A673 (cell line): ENCODE results near the gene RASA3. TPM values are rescaled to one million over a fixed set of nuclear protein-coding genes. Genes with fewer than 3 reads are reported as not detected.

Experiments
- BruUV-seq: library from RNA; stranded (reverse); fragments of 400-500 nt; replicated peaks from 2 replicates; lab custom pipeline; 2021; lab: Mats Ljungman, UMichigan
- CTCF ChIA-PET: fragments of 300-600 bp; sonication (Branson Sonifier 250); formaldehyde crosslinking; loops from one replicate; lab custom pipeline; 2022; ENCODE audit warnings: antibody characterized with exemption; lab: Charles Lee
- POLR2A ChIA-PET: fragments of 300-600 bp; sonication (Branson Sonifier 250); formaldehyde crosslinking; loops from one replicate; lab custom pipeline; 2022; ENCODE audit warnings: antibody characterized with exemption; ENCODE audit not compliant: low non-redundant PET; lab: Charles Lee
- DNase-seq: peaks from one replicate; pipeline ENCODE4 v3.0.0-alpha.2; 2015; ENCODE audit warnings: low spot score
- H3K27ac ChIP-seq: fragments of 200-600 bp; sonication (generic); 2 replicates; pipeline ENCODE4 v1.5.1; 2016; ENCODE audit warnings: mixed run types, low read depth, mild to moderate bottlenecking, mixed read lengths, antibody characterized with exemption, low read length; ENCODE audit not compliant: poor library complexity, severe bottlenecking
- H3K27me3 ChIP-seq: fragments of 200-600 bp; sonication (generic); replicated peaks from 2 replicates; pipeline ENCODE4 v1.6.1; 2017; ENCODE audit warnings: mixed run types, low read depth, mild to moderate bottlenecking, mixed read lengths, antibody characterized with exemption, low read length; ENCODE audit not compliant: insufficient read depth, poor library complexity
- H3K36me3 ChIP-seq: fragments of 200-600 bp; sonication (generic); 2 replicates; pipeline ENCODE4 v1.6.1; 2016; ENCODE audit warnings: mixed run types, mild to moderate bottlenecking, mixed read lengths, antibody characterized with exemption, low read length; ENCODE audit not compliant: insufficient read depth, poor library complexity, severe bottlenecking
- H3K4me1 ChIP-seq: fragments of 200-600 bp; sonication (generic); 2 replicates; pipeline ENCODE4 v1.6.1; 2017; ENCODE audit warnings: mixed run types, mild to moderate bottlenecking, mixed read lengths, antibody characterized with exemption, low read length; ENCODE audit not compliant: insufficient read depth, poor library complexity, severe bottlenecking
- H3K4me3 ChIP-seq: fragments of 200-600 bp; sonication (generic); 2 replicates; pipeline ENCODE4 v1.5.1; 2016; ENCODE audit warnings: low read depth, mixed run types, mild to moderate bottlenecking, mixed read lengths, low read length; ENCODE audit not compliant: poor library complexity, severe bottlenecking
- H3K9me3 ChIP-seq: fragments of 200-600 bp; sonication (generic); 2 replicates; pipeline ENCODE4 v1.6.1; 2016; ENCODE audit warnings: mixed run types, low read depth, mild to moderate bottlenecking, mixed read lengths, antibody characterized with exemption, low read length; ENCODE audit not compliant: poor library complexity, severe bottlenecking
- CTCF ChIP-seq: fragments of 300-800, 200-600 bp; sonication (generic); conservative IDR thresholded peaks from 2 replicates; pipeline ENCODE4 v1.5.1; 2017; ENCODE audit warnings: low read depth, mild to moderate bottlenecking, antibody characterized with exemption, low read length, moderate library complexity, mixed read lengths
- EZH2 ChIP-seq: fragments of 200-600 bp; sonication (generic); IDR thresholded peaks from 2 replicates; pipeline ENCODE4 v1.6.1; 2017; ENCODE audit warnings: borderline replicate concordance, low read depth, mild to moderate bottlenecking, mixed read lengths, antibody characterized with exemption, low read length; ENCODE audit not compliant: poor library complexity, severe bottlenecking
- intact Hi-C: fragments of 100-400 bp; cut with micrococcal nuclease; formaldehyde crosslinking; loops from one replicate; pipeline ENCODE4 v1.10.0; 2022; ENCODE audit not compliant: unreplicated experiment
- total RNA-seq: library from RNA; stranded (reverse); gene quantifications from 2 replicates; pipeline ENCODE4 v1.2.3, GENCODE V29; 2021

RASA3 gene
- total RNA-seq, 1 experiment from 2014 or later: 22.1 TPM

DNA sequence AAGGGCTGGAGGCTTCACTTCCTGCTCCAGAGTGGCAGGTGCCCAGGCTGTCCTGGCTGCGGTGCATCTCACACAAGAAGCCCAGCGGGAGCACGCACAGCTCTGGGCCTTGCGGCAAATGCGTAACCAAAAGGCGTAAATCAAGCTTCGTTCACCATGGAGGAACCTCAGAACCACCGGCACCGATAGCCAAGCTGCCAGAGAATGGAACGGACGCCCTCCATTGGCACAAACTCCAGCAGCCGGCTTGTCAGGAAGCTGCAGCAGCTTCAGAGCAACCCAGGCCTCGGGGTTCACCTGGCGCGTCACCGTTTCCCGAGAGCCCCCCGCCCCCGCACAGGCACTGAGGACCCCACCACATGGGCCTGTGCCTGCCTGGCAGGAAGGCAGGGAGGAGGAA lies 76.7 kb downstream of the RASA3 start:
- TF ChIP-seq EZH2 (no peak), CTCF (no peak)
- no TSS peak for BruUV-seq
- intact Hi-C loops: no loop called here
- Histone ChIP-seq H3K27ac (no peak overlapping the region), H3K27me3 (no peaks in the 10 kb centered on the region), H3K4me3 (no peak overlapping the region), H3K4me1 (no peaks in the 10 kb centered on the region), H3K9me3 (no peaks in the 10 kb centered on the region), H3K36me3 (peaks cover 3% of the 10 kb centered on the region)
- no peak for DNase-seq
- POLR2A ChIA-PET: no interaction called here
- CTCF ChIA-PET: no interaction called here

- POLR2A ChIA-PET: no interaction called here
- no peak for TF ChIP-seq CTCF
- no peak for TF ChIP-seq EZH2
- DNase-seq: no peak
- CTCF ChIA-PET: no interaction called here
- Histone ChIP-seq H3K9me3 (no peaks in the 10 kb centered on the region), H3K27ac (no peak overlapping the region), H3K4me1 (no peaks in the 10 kb centered on the region), H3K27me3 (no peaks in the 10 kb centered on the region), H3K4me3 (no peak overlapping the region), H3K36me3 (peaks cover 3% of the 10 kb centered on the region)
- no TSS peak for BruUV-seq
- intact Hi-C loops: no loop called here
Measured at GRCh38 chr13:114054830-114055439, 77.5 kb downstream of the RASA3 start.

DNA sequence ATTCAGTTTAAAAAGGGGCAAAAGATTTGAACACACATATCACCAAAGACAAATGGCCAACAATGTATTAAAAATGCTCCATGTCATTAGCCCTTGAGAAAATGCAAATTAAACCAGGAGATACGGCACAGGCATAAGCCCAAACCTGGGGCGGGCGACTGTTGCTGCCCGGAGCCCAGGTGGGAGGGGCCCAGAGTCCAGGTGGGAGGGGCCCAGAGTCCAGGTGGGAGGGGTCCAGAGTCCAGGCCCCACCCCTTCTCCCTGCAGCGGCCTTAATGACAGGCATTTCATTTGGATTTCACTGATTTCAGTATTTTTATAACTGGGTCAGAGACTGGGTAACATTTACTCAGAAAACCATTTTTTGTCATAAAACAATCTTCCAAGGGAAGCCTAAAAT lies 78.2 kb downstream of the RASA3 start:
- no TSS peak for BruUV-seq
- no peak overlapping the region for H3K27ac ChIP-seq
- POLR2A ChIA-PET: no interaction called here
- H3K9me3 ChIP-seq: no peaks in the 10 kb centered on the region
- CTCF ChIA-PET: no interaction called here
- intact Hi-C loops: no loop called here
- H3K36me3 ChIP-seq: peaks cover 3% of the 10 kb centered on the region
- TF ChIP-seq EZH2 (no peak), CTCF (no peak)
- H3K4me3 ChIP-seq: no peak overlapping the region
- peak; percentile 30 for DNase-seq
- no peaks in the 10 kb centered on the region for H3K4me1 ChIP-seq
- no peaks in the 10 kb centered on the region for H3K27me3 ChIP-seq
